Fibroblast of peridontal ligament (primary cell): Measurements from ENCODE around the gene BMPR1B.

ENCODE experiments used
- DNase-seq: peaks from one replicate; pipeline ENCODE4 v3.0.0-alpha.2; 2010; ENCODE audit errors: extremely low read depth

The BMPR1B gene

GRCh38 chr4:94763005-94763404, 5.2 kb downstream of the BMPR1B start:
- no peak for DNase-seq

GRCh38 chr4:94763500-94763899, 5.7 kb downstream of the BMPR1B start:
- DNase-seq = no peak

- no peak for DNase-seq
Observed at GRCh38 chr4:94764069-94764468, 6.3 kb downstream of the BMPR1B start.

GRCh38 chr4:94765174-94765573, 7.4 kb downstream of the BMPR1B start:
- no peak for DNase-seq

- DNase-seq = no peak
Observed at GRCh38 chr4:94765648-94766047, 7.9 kb downstream of the BMPR1B start.

GRCh38 chr4:94766856-94767255, 9.1 kb downstream of the BMPR1B start:
- peak; percentile 48 for DNase-seq

- peak; percentile 7 for DNase-seq
Observed at GRCh38 chr4:94767446-94767845, 9.7 kb downstream of the BMPR1B start.

GRCh38 chr4:94782707-94783106, 25.0 kb downstream of the BMPR1B start:
- DNase-seq = no peak

GRCh38 chr4:94791701-94792100, 33.9 kb downstream of the BMPR1B start:
- DNase-seq = no peak

- peak; percentile 41 for DNase-seq
Observed at GRCh38 chr4:94798808-94799207, 41.1 kb downstream of the BMPR1B start.

- no peak for DNase-seq
Observed at GRCh38 chr4:94801016-94801415, 43.3 kb downstream of the BMPR1B start.

- no peak for DNase-seq
Observed at GRCh38 chr4:94802091-94802490, 44.3 kb downstream of the BMPR1B start.

- peak; percentile 35 for DNase-seq
Observed at GRCh38 chr4:94803181-94803580, 45.4 kb downstream of the BMPR1B start.

- DNase-seq = no peak
Observed at GRCh38 chr4:94804650-94805049, 46.9 kb downstream of the BMPR1B start.

- no peak for DNase-seq
Observed at GRCh38 chr4:94806376-94806775, 48.6 kb downstream of the BMPR1B start.

- DNase-seq = no peak
Observed at GRCh38 chr4:94811643-94812042, 53.9 kb downstream of the BMPR1B start.

- no peak for DNase-seq
Observed at GRCh38 chr4:94813221-94813620, 55.5 kb downstream of the BMPR1B start.

GRCh38 chr4:94814237-94814636, 56.5 kb downstream of the BMPR1B start:
- peak; percentile 32 for DNase-seq

GRCh38 chr4:94819371-94820168, 61.8 kb downstream of the BMPR1B start:
- DNase-seq = no peak

- no peak for DNase-seq
Observed at GRCh38 chr4:94826206-94826605, 68.5 kb downstream of the BMPR1B start.

- DNase-seq = peak; percentile 63
Observed at GRCh38 chr4:94827481-94828110, 69.8 kb downstream of the BMPR1B start.

- no peak for DNase-seq
Observed at GRCh38 chr4:94828882-94829281, 71.1 kb downstream of the BMPR1B start.

- no peak for DNase-seq
Observed at GRCh38 chr4:94831607-94832006, 73.9 kb downstream of the BMPR1B start.
